ENCODE results near the gene SRGAP1.

SRGAP1 gene

GRCh38 chr12:63929426-63929825 is 84.9 kb downstream of the SRGAP1 start:
- TF ChIP-seq POLR2A (IDR thresholded peaks at IDR 0.05; ENCODE audit: low read depth, low read length) (no peak), POLR2AphosphoS5 (IDR thresholded peaks at IDR 0.05; ENCODE audit: low read depth, low read length) (no peak), TAF1 (IDR thresholded peaks at IDR 0.05; ENCODE audit: borderline replicate concordance, low read depth, low read length) (no peak)
- FAIRE-seq (no peak), DNase-seq (ENCODE audit: insufficient read length) (no peak)

- DNase-seq (ENCODE audit: insufficient read length) (no peak), FAIRE-seq (no peak)
- no peak for TF ChIP-seq POLR2AphosphoS5 (IDR thresholded peaks at IDR 0.05; ENCODE audit: low read depth, low read length)
- TF ChIP-seq TAF1 (IDR thresholded peaks at IDR 0.05; ENCODE audit: borderline replicate concordance, low read depth, low read length) = no peak
- TF ChIP-seq POLR2A (IDR thresholded peaks at IDR 0.05; ENCODE audit: low read depth, low read length) = no peak
These were observed 86.5 kb downstream of the SRGAP1 start for GRCh38 chr12:63930971-63931370.

GRCh38 chr12:63931703-63932102 is 87.2 kb downstream of the SRGAP1 start:
- no peak for DNase-seq (ENCODE audit: insufficient read length)
- TF ChIP-seq POLR2A (IDR thresholded peaks at IDR 0.05; ENCODE audit: low read depth, low read length) = no peak
- TF ChIP-seq POLR2AphosphoS5 (IDR thresholded peaks at IDR 0.05; ENCODE audit: low read depth, low read length) = no peak
- no peak for TF ChIP-seq TAF1 (IDR thresholded peaks at IDR 0.05; ENCODE audit: borderline replicate concordance, low read depth, low read length)
- FAIRE-seq = no peak

- no peak for DNase-seq (ENCODE audit: insufficient read length)
- no peak for FAIRE-seq
- TF ChIP-seq POLR2A (IDR thresholded peaks at IDR 0.05; ENCODE audit: low read depth, low read length) (no peak), POLR2AphosphoS5 (IDR thresholded peaks at IDR 0.05; ENCODE audit: low read depth, low read length) (no peak), TAF1 (IDR thresholded peaks at IDR 0.05; ENCODE audit: borderline replicate concordance, low read depth, low read length) (no peak)
These were observed 90.4 kb downstream of the SRGAP1 start for GRCh38 chr12:63934936-63935335.

GRCh38 chr12:63935361-63935760 is 90.9 kb downstream of the SRGAP1 start:
- TF ChIP-seq TAF1 (IDR thresholded peaks at IDR 0.05; ENCODE audit: borderline replicate concordance, low read depth, low read length) (no peak), POLR2AphosphoS5 (IDR thresholded peaks at IDR 0.05; ENCODE audit: low read depth, low read length) (no peak), POLR2A (IDR thresholded peaks at IDR 0.05; ENCODE audit: low read depth, low read length) (no peak)
- no peak for DNase-seq (ENCODE audit: insufficient read length)
- FAIRE-seq = no peak

- no peak for DNase-seq (ENCODE audit: insufficient read length)
- FAIRE-seq = no peak
- TF ChIP-seq POLR2A (IDR thresholded peaks at IDR 0.05; ENCODE audit: low read depth, low read length) (no peak), POLR2AphosphoS5 (IDR thresholded peaks at IDR 0.05; ENCODE audit: low read depth, low read length) (no peak), TAF1 (IDR thresholded peaks at IDR 0.05; ENCODE audit: borderline replicate concordance, low read depth, low read length) (no peak)
These were observed 93.1 kb downstream of the SRGAP1 start for GRCh38 chr12:63937378-63938316.

GRCh38 chr12:63940310-63941005 is 96.0 kb downstream of the SRGAP1 start:
- TF ChIP-seq TAF1 (IDR thresholded peaks at IDR 0.05; ENCODE audit: borderline replicate concordance, low read depth, low read length) = no peak
- TF ChIP-seq POLR2AphosphoS5 (IDR thresholded peaks at IDR 0.05; ENCODE audit: low read depth, low read length) = no peak
- TF ChIP-seq POLR2A (IDR thresholded peaks at IDR 0.05; ENCODE audit: low read depth, low read length) = no peak
- DNase-seq (ENCODE audit: insufficient read length) (no peak), FAIRE-seq (no peak)

- no peak for DNase-seq (ENCODE audit: insufficient read length)
- no peak for FAIRE-seq
- TF ChIP-seq TAF1 (IDR thresholded peaks at IDR 0.05; ENCODE audit: borderline replicate concordance, low read depth, low read length) = no peak
These were observed 96.8 kb downstream of the SRGAP1 start for GRCh38 chr12:63941166-63941800.

GRCh38 chr12:63941879-63942278 is 97.4 kb downstream of the SRGAP1 start:
- TF ChIP-seq POLR2AphosphoS5 (IDR thresholded peaks at IDR 0.05; ENCODE audit: low read depth, low read length) (no peak), POLR2A (IDR thresholded peaks at IDR 0.05; ENCODE audit: low read depth, low read length) (no peak), TAF1 (IDR thresholded peaks at IDR 0.05; ENCODE audit: borderline replicate concordance, low read depth, low read length) (no peak)
- FAIRE-seq (no peak), DNase-seq (ENCODE audit: insufficient read length) (no peak)

- TF ChIP-seq POLR2A (IDR thresholded peaks at IDR 0.05; ENCODE audit: low read depth, low read length) (no peak), POLR2AphosphoS5 (IDR thresholded peaks at IDR 0.05; ENCODE audit: low read depth, low read length) (no peak), TAF1 (IDR thresholded peaks at IDR 0.05; ENCODE audit: borderline replicate concordance, low read depth, low read length) (no peak)
- FAIRE-seq = no peak
- DNase-seq (ENCODE audit: insufficient read length) = no peak
These were observed 98.2 kb downstream of the SRGAP1 start for GRCh38 chr12:63942464-63943241.
